Islet of Langerhans (tissue), 1 donor: Measurements from ENCODE around the gene HACD1.

Source experiments
- FAIRE-seq: peaks from one replicate; lab custom pipeline; 2011; peaks lifted over from hg19 to GRCh38; lab: Jason Lieb, UNC

HACD1 gene

DNA sequence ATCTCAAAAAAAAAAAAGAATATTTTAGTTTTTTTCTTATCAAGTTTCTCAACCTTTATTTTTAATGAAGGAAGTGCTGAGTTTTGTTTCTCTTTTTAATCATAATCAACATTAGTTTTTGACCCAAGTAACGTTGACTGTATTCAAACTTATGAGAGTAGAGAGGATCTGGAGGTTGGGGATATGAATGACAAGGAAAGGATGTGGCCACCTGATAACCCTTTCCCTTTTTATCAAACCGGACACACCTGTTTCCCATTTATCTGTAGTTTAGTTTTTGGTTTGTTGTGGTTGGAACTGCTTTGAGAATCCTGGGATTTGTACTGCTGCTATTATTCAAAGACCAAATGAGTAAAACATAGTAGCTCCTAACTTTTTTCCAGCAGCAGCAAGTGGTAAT, 38.6 kb downstream of the HACD1 start:
- FAIRE-seq = no peak

DNA sequence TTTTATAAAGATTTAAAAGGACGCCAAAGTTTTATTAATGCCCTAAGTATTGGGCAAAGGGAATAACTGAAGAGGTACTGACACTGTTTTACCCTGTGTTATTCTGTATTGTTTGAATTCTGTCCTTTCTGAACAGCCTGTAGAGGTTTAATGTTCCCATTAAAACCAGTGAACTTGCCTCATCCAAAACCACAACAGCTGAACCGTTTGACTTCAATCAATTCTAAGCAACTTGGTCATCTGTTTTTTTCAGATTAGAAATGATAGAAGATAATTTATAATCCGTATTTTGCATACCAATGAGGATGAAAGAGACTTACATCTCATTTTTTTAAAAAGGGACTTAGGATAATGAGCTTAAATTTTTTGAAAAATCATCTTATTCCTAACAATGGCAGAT, 40.4 kb downstream of the HACD1 start:
- no peak for FAIRE-seq

DNA sequence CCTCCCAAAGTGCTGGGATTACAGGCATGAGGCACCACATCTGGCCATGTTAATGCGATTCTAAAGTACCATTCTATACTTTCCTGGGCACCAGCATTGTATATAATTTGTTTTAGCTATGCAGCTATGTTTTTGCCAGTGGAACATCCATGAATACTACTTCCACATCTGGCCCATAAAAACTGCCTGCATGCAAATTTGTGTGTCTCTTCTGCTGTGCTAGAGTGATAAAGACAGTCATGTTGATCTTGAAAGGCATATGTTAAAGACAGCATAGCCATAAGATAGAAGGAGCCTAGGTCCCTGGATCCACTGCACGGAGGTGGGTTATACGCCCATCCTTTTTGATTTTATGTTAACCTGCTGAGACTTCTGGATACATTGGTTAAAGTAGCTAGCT, 52.3 kb downstream of the HACD1 start:
- FAIRE-seq = no peak

DNA sequence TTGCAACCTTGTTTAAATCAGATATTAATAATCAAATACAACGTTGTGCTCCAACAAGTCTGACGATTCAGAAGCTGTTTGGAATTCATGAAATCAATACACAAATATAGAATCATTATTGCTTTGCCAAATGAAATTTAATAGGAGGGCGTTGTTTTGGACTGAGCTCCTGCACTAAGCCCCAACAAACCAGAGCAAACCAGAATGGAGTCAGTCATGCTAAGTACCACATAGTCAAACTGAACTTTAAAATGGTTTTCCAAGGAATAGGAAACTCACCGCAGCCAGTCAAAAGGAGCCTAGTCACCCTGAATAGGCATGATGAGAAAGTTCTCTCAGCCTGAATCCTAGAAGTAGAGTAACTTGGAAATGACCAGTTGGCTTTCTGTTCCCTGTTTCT, 53.7 kb downstream of the HACD1 start:
- FAIRE-seq = no peak

DNA sequence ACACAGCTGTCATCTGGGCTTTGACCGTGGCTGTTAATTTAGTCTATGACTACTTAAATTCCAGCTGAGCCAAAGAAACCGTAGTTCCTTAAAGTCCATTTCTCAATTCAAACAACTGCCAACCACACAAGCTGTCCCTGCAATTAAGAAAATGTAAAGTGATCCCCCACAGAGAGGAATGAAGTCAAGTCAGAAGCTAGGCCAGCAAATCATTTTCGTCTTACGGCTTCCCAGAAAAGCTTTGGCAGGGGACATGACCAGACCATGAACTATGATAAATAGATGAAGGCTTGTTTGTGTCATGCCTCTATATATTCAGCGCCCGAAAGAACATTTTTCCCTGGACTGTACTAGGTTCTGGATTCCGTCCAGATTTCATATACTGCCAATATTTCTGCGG, 54.6 kb downstream of the HACD1 start:
- no peak for FAIRE-seq

DNA sequence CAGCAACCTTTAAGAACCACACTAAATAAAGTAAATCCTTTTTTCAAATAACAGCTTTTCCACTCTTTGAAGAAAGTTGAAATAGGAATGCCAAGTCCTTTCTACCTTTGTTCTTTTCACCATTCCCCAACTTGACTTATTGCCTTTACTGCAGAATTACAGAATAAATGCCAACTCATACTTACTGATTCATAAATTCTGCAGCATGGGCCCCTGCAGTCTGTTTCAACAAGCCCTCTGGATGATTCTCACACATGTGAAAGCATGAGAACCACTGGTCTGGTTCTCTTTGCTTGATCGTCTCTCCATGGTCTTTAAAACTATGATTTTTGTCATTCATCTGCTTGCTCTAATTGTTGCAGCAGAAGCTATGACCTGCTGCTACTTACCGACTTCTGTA, 56.1 kb downstream of the HACD1 start:
- no peak for FAIRE-seq

DNA sequence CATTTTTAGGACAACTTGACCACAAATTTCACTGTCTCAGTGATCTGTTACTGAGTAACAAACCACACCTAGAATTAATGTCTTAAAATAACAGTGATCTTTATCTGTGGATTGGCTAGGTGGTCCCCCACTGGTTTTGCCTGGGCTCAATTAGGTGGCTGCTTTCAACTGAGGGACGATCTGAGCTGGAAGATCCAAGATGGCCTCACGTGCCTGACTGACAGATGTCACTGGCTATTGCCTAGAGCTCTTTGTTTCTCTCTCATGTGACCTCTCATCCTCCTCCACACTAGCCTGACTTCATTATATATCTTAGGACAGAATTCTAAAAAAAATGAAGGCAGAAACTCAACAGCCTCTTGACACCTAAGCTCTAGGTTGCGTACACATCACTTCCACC, 59.7 kb downstream of the HACD1 start:
- no peak for FAIRE-seq

DNA sequence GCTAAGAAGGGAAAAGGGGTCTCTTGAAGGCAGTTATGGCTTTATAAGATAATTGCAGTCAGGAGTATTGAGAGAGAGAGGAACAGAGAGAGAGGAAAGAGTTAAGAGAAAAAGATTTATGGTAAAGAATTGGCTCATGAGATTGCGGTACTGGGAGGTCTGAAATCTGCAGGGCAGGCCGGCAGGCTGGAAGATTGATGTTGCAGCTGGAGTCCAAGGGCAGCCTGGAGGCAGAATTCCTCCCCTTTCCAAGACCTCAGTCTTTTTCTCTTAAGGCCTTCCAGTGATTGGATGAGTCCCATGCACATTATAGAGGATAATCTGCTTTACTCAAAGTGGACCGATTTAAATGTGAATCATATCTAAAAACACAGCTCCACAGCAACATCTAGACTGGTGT, 68.4 kb downstream of the HACD1 start:
- no peak for FAIRE-seq

GRCh38 chr10:17548162-17548561, 69.0 kb downstream of the HACD1 start:
- no peak for FAIRE-seq

GRCh38 chr10:17547060-17547459, 70.1 kb downstream of the HACD1 start:
- FAIRE-seq = no peak

DNA sequence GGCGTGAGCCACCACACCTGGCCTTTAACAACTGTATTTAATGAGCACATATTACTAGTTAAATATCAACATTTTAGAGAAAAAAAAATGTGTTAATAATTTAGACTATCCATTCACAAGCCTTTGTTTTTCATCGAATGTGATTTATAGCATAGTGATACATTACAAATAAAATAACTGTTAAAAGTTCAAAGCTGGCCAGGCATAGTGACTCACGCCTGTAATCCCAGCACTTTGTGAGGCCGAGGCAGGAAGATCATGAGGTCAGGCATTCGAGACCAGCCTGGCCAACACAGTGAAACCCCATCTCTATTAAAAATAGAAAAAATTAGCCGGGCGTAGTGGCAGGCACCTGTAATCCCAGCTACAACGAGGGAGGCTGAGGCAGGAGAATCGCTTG, 72.7 kb downstream of the HACD1 start:
- no peak for FAIRE-seq
